ENCODE data around the gene DNAJC11.

DNA sequence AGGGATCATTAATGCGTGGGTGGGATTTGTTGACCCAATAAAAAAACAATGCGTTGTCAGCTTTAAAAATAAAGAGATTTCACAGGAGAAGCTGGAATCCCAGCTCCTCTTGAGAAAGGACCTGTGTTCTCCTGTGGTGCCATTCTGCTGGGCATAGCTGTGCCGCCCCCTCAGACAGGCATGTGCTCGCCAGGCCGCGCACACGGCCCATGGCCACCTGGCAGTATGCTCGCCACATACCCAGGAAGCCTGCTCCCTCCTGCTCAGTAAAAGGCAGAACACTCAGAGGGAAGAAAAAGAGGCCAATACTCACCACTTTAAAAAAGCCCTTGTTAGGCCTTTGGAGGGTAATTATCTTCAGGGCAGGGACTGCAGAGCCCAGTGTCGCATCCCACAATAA, 63.8 kb downstream of the DNAJC11 start:
- TF ChIP-seq, protein P1, sequence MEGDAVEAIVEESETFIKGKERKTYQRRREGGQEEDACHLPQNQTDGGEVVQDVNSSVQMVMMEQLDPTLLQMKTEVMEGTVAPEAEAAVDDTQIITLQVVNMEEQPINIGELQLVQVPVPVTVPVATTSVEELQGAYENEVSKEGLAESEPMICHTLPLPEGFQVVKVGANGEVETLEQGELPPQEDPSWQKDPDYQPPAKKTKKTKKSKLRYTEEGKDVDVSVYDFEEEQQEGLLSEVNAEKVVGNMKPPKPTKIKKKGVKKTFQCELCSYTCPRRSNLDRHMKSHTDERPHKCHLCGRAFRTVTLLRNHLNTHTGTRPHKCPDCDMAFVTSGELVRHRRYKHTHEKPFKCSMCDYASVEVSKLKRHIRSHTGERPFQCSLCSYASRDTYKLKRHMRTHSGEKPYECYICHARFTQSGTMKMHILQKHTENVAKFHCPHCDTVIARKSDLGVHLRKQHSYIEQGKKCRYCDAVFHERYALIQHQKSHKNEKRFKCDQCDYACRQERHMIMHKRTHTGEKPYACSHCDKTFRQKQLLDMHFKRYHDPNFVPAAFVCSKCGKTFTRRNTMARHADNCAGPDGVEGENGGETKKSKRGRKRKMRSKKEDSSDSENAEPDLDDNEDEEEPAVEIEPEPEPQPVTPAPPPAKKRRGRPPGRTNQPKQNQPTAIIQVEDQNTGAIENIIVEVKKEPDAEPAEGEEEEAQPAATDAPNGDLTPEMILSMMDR (IDR thresholded peaks at IDR 0.05): no peak
- TF ChIP-seq POLR2A (IDR thresholded peaks at IDR 0.05): no peak
